ENCODE data around the gene MINK1. TPM values are rescaled to one million over a fixed set of nuclear protein-coding genes. Genes with fewer than 3 reads are reported as not detected.

The MINK1 gene
- total RNA-seq, 1 donor from 2014 or later = 139 TPM

GRCh38 chr17:4939546-4939795 is 106.3 kb downstream of the MINK1 start:
- Mint-ChIP-seq H3K27me3 (no peaks in the 10 kb centered on the region), H3K27ac (peak overlapping the region; percentile 94), H3K4me3 (ENCODE audit: low read depth) (peak overlapping the region; percentile 85), H3K9me3 (ENCODE audit: low read depth) (no peaks in the 10 kb centered on the region), H3K36me3 (ENCODE audit: insufficient read depth) (peaks cover 7% of the 10 kb centered on the region), H3K4me1 (ENCODE audit: low read depth) (peaks cover 21% of the 10 kb centered on the region)
- TF ChIP-seq CTCF (IDR thresholded peaks at IDR 0.05; ENCODE audit: unreplicated experiment) = no peak
- DNase-seq (ENCODE audit: low spot score, unreplicated experiment) = peak; percentile 33

- no peaks in the 10 kb centered on the region for H3K27me3 Mint-ChIP-seq
- no peak for TF ChIP-seq CTCF (IDR thresholded peaks at IDR 0.05; ENCODE audit: unreplicated experiment)
- H3K36me3 Mint-ChIP-seq (ENCODE audit: insufficient read depth) = peaks cover 7% of the 10 kb centered on the region
- peak within 1 kb of the TSS; percentile 99 for H3K27ac Mint-ChIP-seq
- peaks cover 21% of the 10 kb centered on the region for H3K4me1 Mint-ChIP-seq (ENCODE audit: low read depth)
- peak within 1 kb of the TSS; percentile 85 for H3K4me3 Mint-ChIP-seq (ENCODE audit: low read depth)
- DNase-seq (ENCODE audit: low spot score, unreplicated experiment) = peak; percentile 80
- no peaks in the 10 kb centered on the region for H3K9me3 Mint-ChIP-seq (ENCODE audit: low read depth)
Observed at GRCh38 chr17:4939796-4940554, 106.8 kb downstream of the MINK1 start, which contains the start of the genes RNF167 and SLC25A11. TSS of gene RNF167 (plus strand) at chr17:4940268. CDS start at chr17:4940910, 642 bp downstream. TSS of gene SLC25A11 (minus strand) at chr17:4940046. CDS start at chr17:4939910, 136 bp downstream.

GRCh38 chr17:4940555-4941318 is 107.6 kb downstream of the MINK1 start:
- peaks cover 11% of the 10 kb centered on the region for H3K36me3 Mint-ChIP-seq (ENCODE audit: insufficient read depth)
- peak overlapping the region; percentile 85 for H3K4me3 Mint-ChIP-seq (ENCODE audit: low read depth)
- DNase-seq (ENCODE audit: low spot score, unreplicated experiment) = peak; percentile 45

GRCh38 chr17:4941319-4941610 is 108.1 kb downstream of the MINK1 start:
- Mint-ChIP-seq H3K36me3 (ENCODE audit: insufficient read depth) (peaks cover 11% of the 10 kb centered on the region), H3K4me3 (ENCODE audit: low read depth) (peak overlapping the region; percentile 85)

More at GRCh38 chr17:4940555-4941318, 107.6 kb downstream of the MINK1 start:
- Mint-ChIP-seq H3K27ac (peak overlapping the region; percentile 99), H3K4me1 (ENCODE audit: low read depth) (peaks cover 26% of the 10 kb centered on the region), H3K9me3 (ENCODE audit: low read depth) (no peaks in the 10 kb centered on the region), H3K27me3 (no peaks in the 10 kb centered on the region)
- no peak for TF ChIP-seq CTCF (IDR thresholded peaks at IDR 0.05; ENCODE audit: unreplicated experiment)

More at GRCh38 chr17:4941319-4941610, 108.1 kb downstream of the MINK1 start:
- Mint-ChIP-seq H3K27me3 (no peaks in the 10 kb centered on the region), H3K9me3 (ENCODE audit: low read depth) (no peaks in the 10 kb centered on the region), H3K27ac (peak overlapping the region; percentile 99), H3K4me1 (ENCODE audit: low read depth) (peaks cover 28% of the 10 kb centered on the region)
- TF ChIP-seq CTCF (IDR thresholded peaks at IDR 0.05; ENCODE audit: unreplicated experiment) = no peak
- DNase-seq (ENCODE audit: low spot score, unreplicated experiment) = no peak
